Neural cell (in vitro differentiated cells): Measurements from ENCODE around the gene TMBIM4. TPM values are rescaled to one million over a fixed set of nuclear protein-coding genes. Genes with fewer than 3 reads are reported as not detected.

Experiments
- H2AFZ ChIP-seq: fragments of 200-600, 300-800 bp; sonication (generic), shearing (Covaris generic); 2 replicates; pipeline ENCODE4 v1.6.0; 2014; ENCODE audit warnings: low read depth, mild to moderate bottlenecking, antibody characterized with exemption, low read length, moderate library complexity
- H3F3A ChIP-seq: fragments of 200-600 bp; shearing (Covaris generic); 2 replicates; pipeline ENCODE4 v1.6.1; 2016; ENCODE audit warnings: mild to moderate bottlenecking, moderate library complexity, mixed read lengths, antibody characterized with exemption, low read length; ENCODE audit not compliant: insufficient read depth, poor library complexity, severe bottlenecking
- H3K27ac ChIP-seq: fragments of 200-600, 300-800 bp; sonication (generic), shearing (Covaris generic); 2 replicates; pipeline ENCODE4 v1.5.1; 2014; ENCODE audit warnings: mild to moderate bottlenecking, low read length, moderate library complexity
- H3K27me3 ChIP-seq: fragments of 300-800, 200-600 bp; sonication (generic), shearing (Covaris generic); 2 replicates; pipeline ENCODE4 v1.6.0; 2014; ENCODE audit warnings: mild to moderate bottlenecking, low read depth, low read length, moderate library complexity; ENCODE audit not compliant: insufficient read depth
- H3K36me3 ChIP-seq: fragments of 300-800, 200-600 bp; sonication (generic), shearing (Covaris generic); 2 replicates; pipeline ENCODE4 v1.5.1; 2014; ENCODE audit warnings: mild to moderate bottlenecking, antibody characterized with exemption, low read length, moderate library complexity; ENCODE audit not compliant: insufficient read depth
- H3K4me2 ChIP-seq: fragments of 300-800, 200-600 bp; sonication (generic), shearing (Covaris generic); 2 replicates; pipeline ENCODE4 v1.6.0; 2014; ENCODE audit warnings: mild to moderate bottlenecking, low read length
- H3K4me3 ChIP-seq: fragments of 300-800, 200-600 bp; sonication (generic), shearing (Covaris generic); 2 replicates; pipeline ENCODE4 v1.5.1; 2014; ENCODE audit warnings: mild to moderate bottlenecking, low read length, moderate library complexity
- H3K79me2 ChIP-seq: fragments of 200-600 bp; shearing (Covaris generic); replicated peaks from 2 replicates; pipeline ENCODE4 v1.6.0; 2014; ENCODE audit warnings: mild to moderate bottlenecking, low read length, moderate library complexity; ENCODE audit not compliant: insufficient read depth
- H3K9ac ChIP-seq: fragments of 300-800, 200-600 bp; sonication (generic), shearing (Covaris generic); 2 replicates; pipeline ENCODE4 v1.6.1; 2016; ENCODE audit warnings: mild to moderate bottlenecking, low read length, mixed read lengths
- H3K9me2 ChIP-seq: fragments of 200-600 bp; shearing (Covaris generic); 2 replicates; pipeline ENCODE4 v1.6.1; 2016; ENCODE audit warnings: mild to moderate bottlenecking, low read length, mixed read lengths; ENCODE audit not compliant: insufficient read depth
- H3K9me3 ChIP-seq: fragments of 200-600, 300-800 bp; sonication (generic), shearing (Covaris generic); 2 replicates; pipeline ENCODE4 v1.6.1; 2016; ENCODE audit warnings: mild to moderate bottlenecking, mixed run types, low read length, moderate library complexity, mixed read lengths
- H4K20me1 ChIP-seq: fragments of 200-600 bp; shearing (Covaris generic); 2 replicates; pipeline ENCODE4 v1.6.1; 2016; ENCODE audit warnings: mild to moderate bottlenecking, mixed run types; ENCODE audit not compliant: insufficient read depth
- CTCF ChIP-seq: fragments of 450-650 bp; IDR thresholded peaks from 2 replicates; pipeline ENCODE4 v1.5.1; 2014; ENCODE audit warnings: antibody characterized with exemption, mild to moderate bottlenecking, moderate library complexity; ENCODE audit not compliant: poor library complexity, severe bottlenecking
- EP300 ChIP-seq: fragments of 450-650 bp; conservative IDR thresholded peaks from 2 replicates; pipeline ENCODE4 v1.6.1; 2014; ENCODE audit warnings: antibody characterized with exemption, mild to moderate bottlenecking, moderate library complexity; ENCODE audit not compliant: poor library complexity, severe bottlenecking
- EZH2 ChIP-seq: fragments of 200-600, 300-800 bp; shearing (Covaris generic), sonication (generic); IDR thresholded peaks from 2 replicates; pipeline ENCODE4 v1.6.1; 2014; ENCODE audit warnings: antibody characterized with exemption, low read length, borderline replicate concordance, mild to moderate bottlenecking; ENCODE audit not compliant: insufficient read depth, poor library complexity, severe bottlenecking
- MXI1 ChIP-seq: fragments of 450-650 bp; conservative IDR thresholded peaks from 2 replicates; pipeline ENCODE4 v1.6.1; 2014; ENCODE audit warnings: antibody characterized with exemption, mild to moderate bottlenecking; ENCODE audit not compliant: poor library complexity, severe bottlenecking
- POLR2AphosphoS5 ChIP-seq: IDR thresholded peaks from 2 replicates; pipeline ENCODE4 v1.6.1; 2012
- RAD21 ChIP-seq: fragments of 450-650 bp; conservative IDR thresholded peaks from 2 replicates; pipeline ENCODE4 v1.6.1; 2014; ENCODE audit warnings: antibody characterized with exemption, mild to moderate bottlenecking, moderate library complexity
- REST ChIP-seq: IDR thresholded peaks from 2 replicates; pipeline ENCODE4 v1.6.1; 2012; ENCODE audit warnings: borderline replicate concordance
- SMC3 ChIP-seq: fragments of 450-650 bp; conservative IDR thresholded peaks from 2 replicates; pipeline ENCODE4 v1.6.1; 2014; ENCODE audit warnings: antibody characterized with exemption, mild to moderate bottlenecking, moderate library complexity; ENCODE audit not compliant: poor library complexity
- TAF1 ChIP-seq: IDR thresholded peaks from 2 replicates; pipeline ENCODE4 v1.6.1; 2012; ENCODE audit warnings: low read depth
- polyA plus RNA-seq: library from polyadenylated mRNA; depleted of rRNA; stranded (reverse); fragments of >200 nt; gene quantifications from 2 replicates; pipeline ENCODE4 v1.2.3, GENCODE V29; 2014

The TMBIM4 gene
- polyA plus RNA-seq, 1 donor from 2014 or later, result 24.5 TPM

- H3K36me3 ChIP-seq, result no peaks in the 10 kb centered on the region
- H3F3A ChIP-seq, result no peaks in the 10 kb centered on the region
- no peak overlapping the region for H3K27ac ChIP-seq
- no peaks in the 10 kb centered on the region for H3K27me3 ChIP-seq
- no peaks in the 10 kb centered on the region for H4K20me1 ChIP-seq
- H3K4me3 ChIP-seq, result no peak overlapping the region
- H3K79me2 ChIP-seq, result no peaks in the 10 kb centered on the region
- H3K9me2 ChIP-seq, result no peaks in the 10 kb centered on the region
- TF ChIP-seq CTCF, result no peak
- TF ChIP-seq RAD21, result no peak
- no peak for TF ChIP-seq REST
- no peak for TF ChIP-seq POLR2AphosphoS5
- no peak for TF ChIP-seq EZH2
- no peak for TF ChIP-seq TAF1
- no peak for TF ChIP-seq EP300
- no peak for TF ChIP-seq MXI1
- no peak for TF ChIP-seq SMC3
- H2AFZ ChIP-seq, result no peak overlapping the region
- no peak overlapping the region for H3K9ac ChIP-seq
- H3K9me3 ChIP-seq, result no peaks in the 10 kb centered on the region
- no peak overlapping the region for H3K4me2 ChIP-seq
Measured at GRCh38 chr12:66111605-66112004, 58.2 kb downstream of the TMBIM4 start.

- no peaks in the 10 kb centered on the region for H3K79me2 ChIP-seq
- no peak overlapping the region for H3K27ac ChIP-seq
- H3K27me3 ChIP-seq, result no peaks in the 10 kb centered on the region
- TF ChIP-seq EZH2 (no peak), RAD21 (no peak), SMC3 (no peak), CTCF (no peak), EP300 (no peak), POLR2AphosphoS5 (no peak), MXI1 (no peak)
- no peak overlapping the region for H3K9ac ChIP-seq
- H3K9me2 ChIP-seq, result no peaks in the 10 kb centered on the region
- H2AFZ ChIP-seq, result no peak overlapping the region
- no peak overlapping the region for H3K4me3 ChIP-seq
- H3F3A ChIP-seq, result no peaks in the 10 kb centered on the region
- no peak overlapping the region for H3K4me2 ChIP-seq
- H3K9me3 ChIP-seq, result no peaks in the 10 kb centered on the region
- no peaks in the 10 kb centered on the region for H3K36me3 ChIP-seq
- no peaks in the 10 kb centered on the region for H4K20me1 ChIP-seq
Measured at GRCh38 chr12:66109056-66109455, 60.7 kb downstream of the TMBIM4 start.
